GM13977 (cell line): ENCODE data around the gene AGBL1.

Experiments used
- DNase-seq: peaks from one replicate; pipeline ENCODE4 v3.0.0; 2012; ENCODE audit warnings: low spot score
- CTCF ChIP-seq: IDR thresholded peaks from 2 replicates; pipeline ENCODE4 v1.5.1; 2012; ENCODE audit warnings: mild to moderate bottlenecking, control low read depth; ENCODE audit not compliant: insufficient read depth; ENCODE audit errors: extremely low read depth, missing control alignments
- in situ Hi-C: fragments of 300-500 bp; cut with MboI; formaldehyde crosslinking; loops from one replicate; pipeline ENCODE4 v1.12.0; 2022; ENCODE audit warnings: low sequenced_read_pairs, low pct_unique_long_range_greater_than_20kb, mixed read lengths, inconsistent platforms; ENCODE audit not compliant: unreplicated experiment

Gene AGBL1

DNA sequence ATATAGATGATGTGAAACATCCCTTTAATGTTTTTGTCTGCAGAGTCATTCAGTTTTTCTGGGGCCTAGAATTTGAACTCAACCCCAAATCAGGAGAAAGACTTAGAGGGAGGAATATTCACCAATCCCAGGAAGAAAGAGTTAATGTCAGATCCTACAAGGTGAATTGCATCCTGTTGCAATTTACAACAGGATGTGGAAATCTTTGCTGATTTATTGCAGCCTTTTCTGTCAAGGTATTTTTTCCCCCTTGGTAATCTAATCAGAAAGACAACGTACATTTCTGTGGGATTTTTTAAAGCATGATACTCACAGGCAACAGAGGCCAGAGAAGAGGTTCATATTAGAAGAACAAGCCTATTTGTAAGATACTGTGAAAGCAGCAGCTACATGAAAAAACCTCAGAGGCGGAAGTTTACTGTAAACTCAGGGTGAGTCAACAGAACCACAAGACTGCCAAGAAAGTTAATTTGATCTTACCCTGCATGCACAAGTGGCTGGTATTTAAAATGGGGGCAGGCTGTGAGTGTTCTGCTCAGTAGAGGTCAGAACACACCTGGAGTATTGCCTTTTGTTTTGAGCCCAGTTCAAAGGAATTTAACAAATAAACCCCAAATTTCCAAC is 531.9 kb downstream of the AGBL1 start:
- in situ Hi-C loops, result no loop called here
- DNase-seq, result no peak
- TF ChIP-seq CTCF, result no peak

GRCh38 chr15:86615411-86615810 is 535.7 kb downstream of the AGBL1 start:
- in situ Hi-C loops, result no loop called here
- TF ChIP-seq CTCF, result no peak
- no peak for DNase-seq

GRCh38 chr15:86615816-86616215 is 536.1 kb downstream of the AGBL1 start:
- no peak for TF ChIP-seq CTCF
- no peak for DNase-seq
- in situ Hi-C loops, result no loop called here

GRCh38 chr15:86616771-86617170 is 537.1 kb downstream of the AGBL1 start:
- TF ChIP-seq CTCF, result no peak
- no peak for DNase-seq
- in situ Hi-C loops, result no loop called here

- in situ Hi-C loops, result no loop called here
- no peak for DNase-seq
- no peak for TF ChIP-seq CTCF
Observed at GRCh38 chr15:86620157-86620556, 540.5 kb downstream of the AGBL1 start.

- DNase-seq, result no peak
- no peak for TF ChIP-seq CTCF
- in situ Hi-C loops, result no loop called here
Observed at GRCh38 chr15:86620641-86621349, 541.1 kb downstream of the AGBL1 start.
